Keratinocyte (primary cell): Measurements from ENCODE around the gene SLITRK5. TPM values are rescaled to one million over a fixed set of nuclear protein-coding genes. Genes with fewer than 3 reads are reported as not detected.

ENCODE experiments used
- DNase-seq: peaks from one replicate; pipeline ENCODE4 v3.0.0-alpha.2; 2011; ENCODE audit warnings: low read depth, missing footprints, low spot score
- FAIRE-seq: peaks from 2 replicates; lab custom pipeline; 2011; peaks lifted over from hg19 to GRCh38; lab: Jason Lieb, UNC
- H2AFZ ChIP-seq: 2 replicates; pipeline ENCODE4 v1.6.0; 2012; ENCODE audit warnings: low read length, control low read depth, inconsistent platforms; ENCODE audit not compliant: control insufficient read depth
- H3K27ac ChIP-seq: 2 replicates; pipeline ENCODE4 v1.5.1; 2011; ENCODE audit warnings: low read length; ENCODE audit not compliant: control insufficient read depth, insufficient read depth
- H3K27me3 ChIP-seq: 3 replicates; pipeline ENCODE4 v1.6.0; 2011; ENCODE audit warnings: low read length; ENCODE audit not compliant: control insufficient read depth, insufficient read depth; ENCODE audit errors: extremely low read depth
- H3K36me3 ChIP-seq, 2 experiments: 2 replicates in 1 of 2; 3 replicates in 1 of 2; pipeline ENCODE4 v1.5.1; 2011; ENCODE audit warnings: low read length in 2 of 2, mild to moderate bottlenecking in 1 of 2; ENCODE audit not compliant: control insufficient read depth in 2 of 2, insufficient read depth in 2 of 2; ENCODE audit errors: extremely low read depth in 1 of 2
- H3K4me1 ChIP-seq: 3 replicates; pipeline ENCODE4 v1.5.1; 2011; ENCODE audit warnings: low read length; ENCODE audit not compliant: control insufficient read depth, insufficient read depth; ENCODE audit errors: extremely low read depth
- H3K4me2 ChIP-seq: 3 replicates; pipeline ENCODE4 v1.6.0; 2011; ENCODE audit warnings: low read depth, low read length; ENCODE audit not compliant: control insufficient read depth, insufficient read depth; ENCODE audit errors: extremely low read depth
- H3K4me3 ChIP-seq, 3 experiments: fragments of 200-600 bp in 1 of 3; sonication (generic) in 1 of 3; 2 replicates in 2 of 3; 3 replicates in 1 of 3; pipeline ENCODE4 v1.5.1; 2011 to 2016; ENCODE audit warnings: low read length in 3 of 3, mild to moderate bottlenecking in 3 of 3, control low read depth in 2 of 3, inconsistent platforms in 1 of 3, low read depth in 1 of 3, mixed read lengths in 1 of 3, mixed run types in 1 of 3, moderate library complexity in 1 of 3; ENCODE audit not compliant: control insufficient read depth in 2 of 3, insufficient read depth in 2 of 3; ENCODE audit errors: extremely low read depth in 1 of 3
- H3K79me2 ChIP-seq: 2 replicates; pipeline ENCODE4 v1.6.0; 2012; ENCODE audit warnings: low read length; ENCODE audit not compliant: control insufficient read depth, insufficient read depth
- H3K9ac ChIP-seq: 3 replicates; pipeline ENCODE4 v1.6.0; 2011; ENCODE audit warnings: low read length; ENCODE audit not compliant: control insufficient read depth, insufficient read depth; ENCODE audit errors: extremely low read depth
- H3K9me1 ChIP-seq: 3 replicates; pipeline ENCODE4 v1.6.0; 2011; ENCODE audit warnings: low read length; ENCODE audit not compliant: control insufficient read depth, insufficient read depth; ENCODE audit errors: extremely low read depth
- H3K9me3 ChIP-seq: 2 replicates; pipeline ENCODE4 v1.5.1; 2012; ENCODE audit warnings: low read depth, low read length; ENCODE audit not compliant: control insufficient read depth
- H4K20me1 ChIP-seq: 3 replicates; pipeline ENCODE4 v1.6.0; 2011; ENCODE audit warnings: low read length; ENCODE audit not compliant: control insufficient read depth, insufficient read depth; ENCODE audit errors: extremely low read depth
- EZH2 ChIP-seq: IDR thresholded peaks from one replicate; pipeline ENCODE4 v1.6.1; 2012; ENCODE audit warnings: inconsistent platforms, mild to moderate bottlenecking, low read length, moderate library complexity
- dilution Hi-C: fragments of 300-500 bp; cut with MboI; formaldehyde crosslinking; loops from one replicate; pipeline ENCODE4 v1.7.0; 2020; ENCODE audit warnings: low sequenced_read_pairs; ENCODE audit not compliant: extremely low pct_ligation_motif_present
- polyA minus RNA-seq, 3 experiments: library from RNA; depleted of rRNA, polyadenylated mRNA; stranded (reverse); fragments of >200 nt; gene quantifications; 1 replicate in 1 of 3; 2 replicates in 1 of 3; 3 replicates in 1 of 3; pipeline ENCODE4 v1.2.3, GENCODE V29; 2011
- polyA plus RNA-seq, 5 experiments: library from polyadenylated mRNA; depleted of rRNA in 3 of 5; stranded (reverse) in 3 of 5; stranded (forward) in 1 of 5; unstranded in 1 of 5; fragments of >200 nt; gene quantifications; 1 replicate in 1 of 5; 2 replicates in 3 of 5; 3 replicates in 1 of 5; pipeline versions ENCODE4 v1.2.1 to v1.2.3, GENCODE V29; 2011 to 2012; ENCODE audit warnings: missing spikeins in 2 of 5, low read depth in 1 of 5, low replicate concordance in 1 of 5
- TF ChIP-seq, protein P1 (sequence below), 3 experiments: IDR thresholded peaks in 1 of 3; conservative IDR thresholded peaks in 1 of 3; optimal IDR thresholded peaks in 1 of 3; 2 replicates in 2 of 3; 3 replicates in 1 of 3; pipeline versions ENCODE3 to v1.5.1; 2011; ENCODE audit warnings: low read length in 3 of 3, mild to moderate bottlenecking in 3 of 3, moderate library complexity in 2 of 3, control low read depth in 1 of 3, inconsistent platforms in 1 of 3; ENCODE audit not compliant: insufficient read depth in 2 of 3; ENCODE audit errors: extremely low read depth in 1 of 3

SLITRK5 gene, protein sequence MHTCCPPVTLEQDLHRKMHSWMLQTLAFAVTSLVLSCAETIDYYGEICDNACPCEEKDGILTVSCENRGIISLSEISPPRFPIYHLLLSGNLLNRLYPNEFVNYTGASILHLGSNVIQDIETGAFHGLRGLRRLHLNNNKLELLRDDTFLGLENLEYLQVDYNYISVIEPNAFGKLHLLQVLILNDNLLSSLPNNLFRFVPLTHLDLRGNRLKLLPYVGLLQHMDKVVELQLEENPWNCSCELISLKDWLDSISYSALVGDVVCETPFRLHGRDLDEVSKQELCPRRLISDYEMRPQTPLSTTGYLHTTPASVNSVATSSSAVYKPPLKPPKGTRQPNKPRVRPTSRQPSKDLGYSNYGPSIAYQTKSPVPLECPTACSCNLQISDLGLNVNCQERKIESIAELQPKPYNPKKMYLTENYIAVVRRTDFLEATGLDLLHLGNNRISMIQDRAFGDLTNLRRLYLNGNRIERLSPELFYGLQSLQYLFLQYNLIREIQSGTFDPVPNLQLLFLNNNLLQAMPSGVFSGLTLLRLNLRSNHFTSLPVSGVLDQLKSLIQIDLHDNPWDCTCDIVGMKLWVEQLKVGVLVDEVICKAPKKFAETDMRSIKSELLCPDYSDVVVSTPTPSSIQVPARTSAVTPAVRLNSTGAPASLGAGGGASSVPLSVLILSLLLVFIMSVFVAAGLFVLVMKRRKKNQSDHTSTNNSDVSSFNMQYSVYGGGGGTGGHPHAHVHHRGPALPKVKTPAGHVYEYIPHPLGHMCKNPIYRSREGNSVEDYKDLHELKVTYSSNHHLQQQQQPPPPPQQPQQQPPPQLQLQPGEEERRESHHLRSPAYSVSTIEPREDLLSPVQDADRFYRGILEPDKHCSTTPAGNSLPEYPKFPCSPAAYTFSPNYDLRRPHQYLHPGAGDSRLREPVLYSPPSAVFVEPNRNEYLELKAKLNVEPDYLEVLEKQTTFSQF
- polyA plus RNA-seq (under 0.01 to 0.01 TPM (median 0.01 TPM) in 3 replicates), polyA minus RNA-seq (under 0.01 TPM in 1 of 3 replicates, not detected in the others)
- polyA plus RNA-seq (2011; ENCODE audit: low read depth), result not detected
- polyA plus RNA-seq (2011; cell fraction: cytosol; rRNA removed), result under 0.01 TPM in 1 of 2 replicates, not detected in the other
- 0.01 TPM in 2 replicates for polyA plus RNA-seq (2011; cell fraction: nucleus; rRNA removed)
- 0.01 TPM in 1 of 2 replicates, not detected in the other for polyA plus RNA-seq (2012; ENCODE audit: low replicate concordance)
- not detected for polyA minus RNA-seq (2011; cell fraction: cytosol; rRNA and poly(A)+ RNA removed)
- 0.08 TPM in 1 of 2 replicates, not detected in the other for polyA minus RNA-seq (2011; cell fraction: nucleus; rRNA and poly(A)+ RNA removed)

DNA sequence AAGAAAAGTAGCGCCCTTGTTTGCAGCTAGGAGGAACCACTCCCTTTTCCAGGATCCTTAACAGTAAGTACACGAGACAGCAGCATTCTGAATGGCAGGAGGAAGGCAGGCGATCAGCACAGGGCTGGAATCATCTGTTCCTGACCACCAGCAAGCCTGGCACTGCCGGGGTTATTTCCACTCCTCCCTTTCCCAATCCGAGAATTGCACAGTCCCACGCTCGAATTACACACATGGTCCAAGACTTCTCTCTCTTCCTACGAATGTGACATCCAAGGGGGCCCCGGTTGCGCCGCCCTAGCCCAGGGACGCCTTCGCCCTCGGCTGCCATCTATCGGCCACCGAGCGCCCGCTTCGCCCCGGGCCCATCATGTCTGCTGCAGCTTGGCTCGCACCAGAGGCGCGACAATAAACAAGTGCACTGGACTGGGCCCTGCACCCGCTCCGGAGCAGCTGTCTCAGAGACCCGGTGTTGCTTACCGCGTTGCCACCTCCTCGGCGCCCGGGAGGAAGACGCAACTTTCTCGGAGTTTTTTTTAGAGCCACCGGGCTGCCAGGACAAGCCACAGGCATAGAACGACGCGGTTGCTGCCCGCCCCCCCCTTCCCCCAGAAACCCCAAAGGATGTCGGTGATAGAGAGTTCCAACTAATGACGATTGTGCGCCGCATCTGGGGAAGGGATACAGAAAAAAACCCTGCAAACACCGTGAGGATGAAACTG, at the start of gene SLITRK5:
TSS of gene SLITRK5 (plus strand) at position 341 of the 722 bp plus-strand sequence. CDS start 4,018 bp downstream, outside the sequence.
- Histone ChIP-seq H3K4me2 (peak within 1 kb of the TSS; percentile 91), H3K9me1 (no peaks in the 10 kb centered on the region), H2AFZ (peak within 1 kb of the TSS; percentile 95), H3K4me3 (peak within 1 kb of the TSS; percentile 10 to 72 (median 60)), H3K36me3 (no peaks in the 10 kb centered on the region), H3K27ac (no peak within 1 kb of the TSS), H4K20me1 (no peaks in the 10 kb centered on the region), H3K79me2 (no peaks in the 10 kb centered on the region), H3K9me3 (no peaks in the 10 kb centered on the region), H3K27me3 (peaks cover 41% of the 10 kb centered on the region), H3K4me1 (peaks cover 7% of the 10 kb centered on the region), H3K9ac (peak within 1 kb of the TSS; percentile 33)
- DNase-seq (no peak), FAIRE-seq (no peak)
- TF ChIP-seq, protein P1, sequence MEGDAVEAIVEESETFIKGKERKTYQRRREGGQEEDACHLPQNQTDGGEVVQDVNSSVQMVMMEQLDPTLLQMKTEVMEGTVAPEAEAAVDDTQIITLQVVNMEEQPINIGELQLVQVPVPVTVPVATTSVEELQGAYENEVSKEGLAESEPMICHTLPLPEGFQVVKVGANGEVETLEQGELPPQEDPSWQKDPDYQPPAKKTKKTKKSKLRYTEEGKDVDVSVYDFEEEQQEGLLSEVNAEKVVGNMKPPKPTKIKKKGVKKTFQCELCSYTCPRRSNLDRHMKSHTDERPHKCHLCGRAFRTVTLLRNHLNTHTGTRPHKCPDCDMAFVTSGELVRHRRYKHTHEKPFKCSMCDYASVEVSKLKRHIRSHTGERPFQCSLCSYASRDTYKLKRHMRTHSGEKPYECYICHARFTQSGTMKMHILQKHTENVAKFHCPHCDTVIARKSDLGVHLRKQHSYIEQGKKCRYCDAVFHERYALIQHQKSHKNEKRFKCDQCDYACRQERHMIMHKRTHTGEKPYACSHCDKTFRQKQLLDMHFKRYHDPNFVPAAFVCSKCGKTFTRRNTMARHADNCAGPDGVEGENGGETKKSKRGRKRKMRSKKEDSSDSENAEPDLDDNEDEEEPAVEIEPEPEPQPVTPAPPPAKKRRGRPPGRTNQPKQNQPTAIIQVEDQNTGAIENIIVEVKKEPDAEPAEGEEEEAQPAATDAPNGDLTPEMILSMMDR (optimal IDR thresholded peaks at IDR 0.05 in 1 of 3, IDR thresholded peaks at IDR 0.05 in 1 of 3, conservative IDR thresholded peaks at IDR 0.05 in 1 of 3; ENCODE audit: extremely low read depth in 1 of 3, insufficient read depth in 2 of 3, low read length in 3 of 3), result peak; percentile 67 to 95 (median 83)
- TF ChIP-seq EZH2, result no peak
- dilution Hi-C loops, result no loop called here

DNA sequence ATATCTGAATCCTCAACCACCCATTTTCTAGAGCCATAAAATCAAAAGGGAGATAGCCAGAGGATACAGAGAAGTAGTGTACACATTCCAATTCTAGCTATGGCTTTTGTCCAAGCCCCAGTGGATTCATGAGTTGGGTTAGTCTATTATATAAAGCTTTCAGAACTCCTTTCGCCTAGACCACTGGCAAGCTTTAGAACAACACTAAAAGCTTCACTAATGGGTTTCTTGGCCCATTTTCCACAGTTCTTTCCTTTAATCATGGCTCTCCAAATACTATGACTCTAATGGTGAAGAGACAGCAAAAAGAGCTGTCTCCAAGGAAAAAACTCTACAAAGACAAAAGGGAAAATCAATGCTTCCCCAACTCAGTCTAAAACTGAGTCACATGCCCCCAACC, 48.2 kb upstream of the SLITRK5 start:
- FAIRE-seq (no peak), DNase-seq (no peak)
- H3K9me1 ChIP-seq, result no peaks in the 10 kb centered on the region
- H3K9me3 ChIP-seq, result no peaks in the 10 kb centered on the region
- no peak overlapping the region for H3K27ac ChIP-seq
- H3K4me1 ChIP-seq, result no peaks in the 10 kb centered on the region
- no peaks in the 10 kb centered on the region for H3K36me3 ChIP-seq
- no peaks in the 10 kb centered on the region for H3K27me3 ChIP-seq
- no peak overlapping the region for H2AFZ ChIP-seq
- H3K79me2 ChIP-seq, result no peaks in the 10 kb centered on the region
- TF ChIP-seq, protein P1 (optimal IDR thresholded peaks at IDR 0.05 in 1 of 3, IDR thresholded peaks at IDR 0.05 in 1 of 3, conservative IDR thresholded peaks at IDR 0.05 in 1 of 3; ENCODE audit: extremely low read depth in 1 of 3, insufficient read depth in 2 of 3, low read length in 3 of 3), result no peak
- TF ChIP-seq EZH2, result no peak
- H3K4me2 ChIP-seq, result no peak overlapping the region
- H4K20me1 ChIP-seq, result no peaks in the 10 kb centered on the region
- no peak overlapping the region for H3K4me3 ChIP-seq
- dilution Hi-C loops, result no loop called here
- no peak overlapping the region for H3K9ac ChIP-seq
